Measurements from ENCODE around the gene GDPD1.

DNA sequence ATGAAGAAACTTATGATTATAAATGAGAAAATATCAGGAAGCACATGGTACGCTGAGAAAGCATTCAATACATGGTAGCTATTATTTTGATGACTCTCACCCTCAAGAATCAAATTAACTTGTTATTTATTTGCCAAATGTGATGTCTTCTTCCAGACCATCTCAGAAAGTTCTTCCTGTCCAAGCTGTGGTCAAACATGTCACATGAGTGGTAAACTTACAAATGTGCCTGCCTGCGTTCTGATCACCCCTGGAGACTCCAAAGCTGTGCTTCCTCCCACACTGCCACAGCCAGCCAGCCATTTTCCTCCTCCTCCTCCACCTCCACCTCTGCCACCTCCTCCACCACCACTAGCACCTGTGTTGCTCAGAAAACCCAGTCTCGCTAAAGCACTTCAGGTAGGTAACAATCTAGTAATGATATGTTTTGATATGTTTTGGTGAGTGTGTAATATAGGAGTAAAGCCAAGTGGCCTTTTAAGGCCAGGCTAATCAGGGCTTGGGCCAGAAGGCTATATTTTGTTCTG lies 26.9 kb upstream of the GDPD1 start:
- TF ChIP-seq, protein P1, sequence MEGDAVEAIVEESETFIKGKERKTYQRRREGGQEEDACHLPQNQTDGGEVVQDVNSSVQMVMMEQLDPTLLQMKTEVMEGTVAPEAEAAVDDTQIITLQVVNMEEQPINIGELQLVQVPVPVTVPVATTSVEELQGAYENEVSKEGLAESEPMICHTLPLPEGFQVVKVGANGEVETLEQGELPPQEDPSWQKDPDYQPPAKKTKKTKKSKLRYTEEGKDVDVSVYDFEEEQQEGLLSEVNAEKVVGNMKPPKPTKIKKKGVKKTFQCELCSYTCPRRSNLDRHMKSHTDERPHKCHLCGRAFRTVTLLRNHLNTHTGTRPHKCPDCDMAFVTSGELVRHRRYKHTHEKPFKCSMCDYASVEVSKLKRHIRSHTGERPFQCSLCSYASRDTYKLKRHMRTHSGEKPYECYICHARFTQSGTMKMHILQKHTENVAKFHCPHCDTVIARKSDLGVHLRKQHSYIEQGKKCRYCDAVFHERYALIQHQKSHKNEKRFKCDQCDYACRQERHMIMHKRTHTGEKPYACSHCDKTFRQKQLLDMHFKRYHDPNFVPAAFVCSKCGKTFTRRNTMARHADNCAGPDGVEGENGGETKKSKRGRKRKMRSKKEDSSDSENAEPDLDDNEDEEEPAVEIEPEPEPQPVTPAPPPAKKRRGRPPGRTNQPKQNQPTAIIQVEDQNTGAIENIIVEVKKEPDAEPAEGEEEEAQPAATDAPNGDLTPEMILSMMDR (IDR thresholded peaks at IDR 0.05) = no peak
- no peak for TF ChIP-seq POLR2A (IDR thresholded peaks at IDR 0.05)

Measured in breast epithelium (tissue), 3 donors.